Measurements from ENCODE around the gene PTPRC.

DNA sequence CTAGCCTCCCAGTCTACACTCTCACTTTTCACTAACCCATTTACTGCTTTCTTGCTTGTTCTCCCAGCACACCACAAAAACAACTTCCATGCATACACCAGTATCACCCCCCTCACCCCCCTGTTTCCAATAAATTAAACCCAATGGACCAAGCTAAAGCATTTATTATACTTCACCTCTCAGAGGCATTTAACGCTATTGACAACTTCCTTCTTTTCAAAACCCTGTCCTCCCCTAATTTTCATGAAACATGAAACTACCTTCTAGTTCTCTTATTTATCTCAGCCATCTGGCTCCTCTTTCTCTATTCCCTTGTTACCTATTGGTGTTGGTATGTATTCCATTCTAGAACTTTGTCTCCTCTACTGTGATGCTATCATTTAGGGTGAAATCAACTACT is 32.3 kb downstream of the PTPRC start:
- TF ChIP-seq POLR2AphosphoS5 (IDR thresholded peaks at IDR 0.05; ENCODE audit: low read depth, low read length) (no peak), POLR2A (IDR thresholded peaks at IDR 0.05; ENCODE audit: low read depth, low read length) (no peak), SPI1 (IDR thresholded peaks at IDR 0.05; ENCODE audit: low read depth, low read length) (no peak), PAX5 (IDR thresholded peaks at IDR 0.05; ENCODE audit: insufficient read depth, low read length, severe bottlenecking) (no peak)

Measured in GM12891 (cell line).